GM12878 (cell line): ENCODE measurements around the gene DNAJC18. TPM values are rescaled to one million over a fixed set of nuclear protein-coding genes. Genes with fewer than 3 reads are reported as not detected.
A peak's percentile ranks its signal among the peaks of the same experiment; 100 is the strongest.
"Not testable (repeated sequence)": the region's sequence is repeated elsewhere in the genome, so short reads cannot be mapped to it uniquely, and the experiment has no call there.

Experiments used
- ATAC-seq: fragments of 200-7000 bp; cut with Tn5 transposase; 3 replicates; pipeline ENCODE4 v1.9.1; 2020; ENCODE audit warnings: mild to moderate bottlenecking, moderate library complexity
- BruUV-seq: library from RNA; stranded (reverse); fragments of 400-500 nt; replicated peaks from 2 replicates; lab custom pipeline; 2021; lab: Mats Ljungman, UMichigan
- CTCF ChIA-PET: fragments of 300-600 bp; sonication (Branson Sonifier 250); formaldehyde crosslinking; extraction: SDS; loops from one replicate; lab custom pipeline; 2021; ENCODE audit warnings: inconsistent platforms; lab: Yijun Ruan, JAX
- POLR2A ChIA-PET: fragments of 350-600 bp; formaldehyde crosslinking; extraction: SDS; loops from one replicate; lab custom pipeline; 2021; ENCODE audit warnings: inconsistent platforms; lab: Charles Lee
- RAD21 ChIA-PET: fragments of 300-600 bp; sonication (Branson Sonifier 250); formaldehyde crosslinking; loops from one replicate; lab custom pipeline; 2023; ENCODE audit warnings: antibody characterized with exemption; ENCODE audit not compliant: unreplicated experiment; lab: Charles Lee
- SMC1A ChIA-PET: fragments of 300-600 bp; sonication (Branson Sonifier 250); formaldehyde crosslinking; loops from one replicate; lab custom pipeline; 2023; ENCODE audit not compliant: unreplicated experiment, uncharacterized antibody; lab: Charles Lee
- DNase-seq: peaks from one replicate; pipeline ENCODE4 v3.0.0-alpha.2; 2011; ENCODE audit warnings: low read depth, low spot score
- FAIRE-seq: peaks from 3 replicates; lab custom pipeline; 2011; peaks lifted over from hg19 to GRCh38; lab: Jason Lieb, UNC
- H2AFZ ChIP-seq: 2 replicates; pipeline ENCODE4 v1.6.0; 2011; ENCODE audit warnings: low read depth, low read length, control low read depth; ENCODE audit not compliant: control insufficient read depth
- H3K27ac ChIP-seq: 2 replicates; pipeline ENCODE4 v1.5.1; 2011; ENCODE audit warnings: control low read depth; ENCODE audit not compliant: control insufficient read depth, insufficient read depth
- H3K27me3 ChIP-seq, 2 experiments: replicated peaks in 1 of 2; 2 replicates each; pipeline versions ENCODE4 v1.6.0 to v1.6.1; 2011; ENCODE audit warnings: low read length in 1 of 2; ENCODE audit not compliant: control insufficient read depth in 2 of 2, insufficient read depth in 2 of 2
- H3K36me3 ChIP-seq, 2 experiments: 2 replicates each; pipeline ENCODE4 v1.5.1; 2011; ENCODE audit warnings: low read length in 1 of 2; ENCODE audit not compliant: control insufficient read depth in 2 of 2, insufficient read depth in 2 of 2
- H3K4me1 ChIP-seq: 2 replicates; pipeline ENCODE4 v1.6.1; 2011; ENCODE audit warnings: mild to moderate bottlenecking, low read length, moderate library complexity, mixed read lengths; ENCODE audit not compliant: control insufficient read depth, insufficient read depth
- H3K4me2 ChIP-seq: 2 replicates; pipeline ENCODE4 v1.6.0; 2011; ENCODE audit warnings: control low read depth; ENCODE audit not compliant: control insufficient read depth, insufficient read depth
- H3K4me3 ChIP-seq: fragments of 200-600 bp; sonication (generic); 2 replicates; pipeline ENCODE4 v1.5.1; 2016
- H3K79me2 ChIP-seq: 2 replicates; pipeline ENCODE4 v1.6.0; 2011; ENCODE audit warnings: low read length; ENCODE audit not compliant: control insufficient read depth, insufficient read depth
- H3K9ac ChIP-seq: 2 replicates; pipeline ENCODE4 v1.8.0; 2011; ENCODE audit warnings: low read length, control low read depth, mixed read lengths; ENCODE audit not compliant: control insufficient read depth, insufficient read depth
- H3K9me3 ChIP-seq: replicated peaks from 3 replicates; pipeline ENCODE4 v1.5.1; 2011; ENCODE audit warnings: mild to moderate bottlenecking, low read length; ENCODE audit not compliant: control insufficient read depth, insufficient read depth
- H4K20me1 ChIP-seq: 2 replicates; pipeline ENCODE4 v1.6.0; 2011; ENCODE audit not compliant: control insufficient read depth, insufficient read depth
- WGBS: methylation state at CpG from one replicate; pipeline ENCODE4 v1.1.6; 2016; ENCODE audit warnings: low lambda C conversion rate; ENCODE audit not compliant: insufficient replicate concordance, insufficient coverage; ENCODE audit errors: missing lambda C conversion rate; 5-methylcytosine and 5-hydroxymethylcytosine counted together
- in situ Hi-C: fragments of 300-500 bp; cut with MboI; formaldehyde crosslinking; loops from 9 replicates; pipeline ENCODE4 v1.14.3; 2018; ENCODE audit warnings: mixed read lengths
- intact Hi-C: fragments of 100-400 bp; cut with micrococcal nuclease; formaldehyde crosslinking; loops from one replicate; pipeline ENCODE4 v1.14.2; 2022; ENCODE audit not compliant: unreplicated experiment
- polyA plus RNA-seq, 11 experiments: library from polyadenylated mRNA; depleted of rRNA in 4 of 11; unstranded in 6 of 11; stranded (reverse) in 5 of 11; fragments of >200 nt; fragmentation: Nextera tagmentation in 4 of 11; fragmentation: Illumina TruSeq in 1 of 11; extraction: Ambion mirVana in 4 of 11; extraction: Trizol in 1 of 11; gene quantifications; 1 replicate in 1 of 11; 2 replicates in 10 of 11; pipeline versions ENCODE4 v1.2.1 to v1.2.3, GENCODE V29; 2011 to 2016; ENCODE audit warnings: inconsistent platforms in 2 of 11, missing spikeins in 2 of 11, low read depth in 1 of 11
- total RNA-seq, 4 experiments: library from RNA; depleted of rRNA in 3 of 4; stranded (reverse); fragments of >200 nt in 3 of 4; fragmentation: Illumina TruSeq in 1 of 4; extraction: Trizol in 1 of 4; gene quantifications; 2 replicates each; pipeline versions ENCODE4 v1.2.1 to v1.2.3, GENCODE V29; 2013 to 2021
- TF ChIP-seq, protein P1 (sequence below): fragments of 450-650 bp; IDR thresholded peaks from 2 replicates; pipeline ENCODE4 v1.6.1; 2016; ENCODE audit warnings: mild to moderate bottlenecking

The DNAJC18 gene
- total and polyA plus RNA-seq, 10 of the 15 experiments (the other 5 are each of a cell fraction or from before 2014, with no cell fraction given), result 6.4 to 26.7 (median 17.7) TPM

DNA sequence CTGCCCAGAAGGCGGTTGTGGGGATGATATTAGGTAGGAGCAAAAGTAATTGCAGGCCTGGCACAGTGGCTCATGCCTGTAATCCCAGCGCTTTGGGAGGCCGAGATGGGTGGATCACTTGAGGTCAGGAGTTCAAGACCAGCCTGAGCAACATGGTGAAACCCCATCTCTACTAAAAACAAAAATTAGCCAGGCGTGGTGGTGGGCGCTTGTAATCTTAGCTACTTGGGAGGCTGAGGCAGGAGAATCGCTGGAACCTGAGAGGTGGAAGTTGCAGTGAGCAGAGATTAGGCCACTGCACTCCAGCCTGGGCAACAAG lies 43.5 kb upstream of the DNAJC18 start:
- peak overlapping the region; percentile 94 for H3K4me2 ChIP-seq
- RAD21 ChIA-PET, result interaction anchor here (1.0 to 3.0 kb wide), 12 partner anchors 11 to 232 kb away, joined by 3 to 32 read pairs (median 7); partner anchors contain the start of gene DNAJC18

More for the DNA sequence above, 43.5 kb upstream of the DNAJC18 start:
- H3K27me3 ChIP-seq, H4K20me1 ChIP-seq, BruUV-seq, ATAC-seq, H3K79me2 ChIP-seq, H3K36me3 ChIP-seq, FAIRE-seq, H3K9me3 ChIP-seq, DNase-seq, in situ Hi-C loops: not testable (repeated sequence)
- 68% methylated on average over 6 of the region's 6 CpGs for WGBS
- Histone ChIP-seq H3K4me1 (peaks cover 27% of the 10 kb centered on the region), H3K4me3 (peak overlapping the region; percentile 59), H2AFZ (peak overlapping the region; percentile 83), H3K27ac (peak overlapping the region; percentile 91), H3K9ac (peak overlapping the region; percentile 81)
- intact Hi-C loops, result loop anchor here (1.0 kb wide), 1 partner anchor 25 kb away; no protein-coding TSS in a partner anchor
- SMC1A ChIA-PET, result interaction anchor here (0.7 to 3.1 kb wide), 17 partner anchors 9 to 215 kb away, joined by 3 to 25 read pairs (median 5); partner anchors contain the start of genes DNAJC18 and SMIM33
- POLR2A ChIA-PET, result interaction anchor here (1.1 to 2.0 kb wide), 7 partner anchors 14 to 216 kb away, joined by 3 to 10 read pairs (median 4); partner anchors contain the start of genes DNAJC18 and ECSCR
- CTCF ChIA-PET, result interaction anchor here (0.8 to 4.5 kb wide), 13 partner anchors 10 to 96 kb away, joined by 3 to 32 read pairs (median 5); partner anchors contain the start of gene DNAJC18
- TF ChIP-seq, protein P1, sequence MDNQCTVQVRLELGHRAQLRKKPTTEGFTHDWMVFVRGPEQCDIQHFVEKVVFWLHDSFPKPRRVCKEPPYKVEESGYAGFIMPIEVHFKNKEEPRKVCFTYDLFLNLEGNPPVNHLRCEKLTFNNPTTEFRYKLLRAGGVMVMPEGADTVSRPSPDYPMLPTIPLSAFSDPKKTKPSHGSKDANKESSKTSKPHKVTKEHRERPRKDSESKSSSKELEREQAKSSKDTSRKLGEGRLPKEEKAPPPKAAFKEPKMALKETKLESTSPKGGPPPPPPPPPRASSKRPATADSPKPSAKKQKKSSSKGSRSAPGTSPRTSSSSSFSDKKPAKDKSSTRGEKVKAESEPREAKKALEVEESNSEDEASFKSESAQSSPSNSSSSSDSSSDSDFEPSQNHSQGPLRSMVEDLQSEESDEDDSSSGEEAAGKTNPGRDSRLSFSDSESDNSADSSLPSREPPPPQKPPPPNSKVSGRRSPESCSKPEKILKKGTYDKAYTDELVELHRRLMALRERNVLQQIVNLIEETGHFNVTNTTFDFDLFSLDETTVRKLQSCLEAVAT, result 0 out of 2 replicates have a peak, but pooled peaks have one; percentile 4
